ENCODE results near the gene EID2.

GRCh38 chr19:39520541-39521484 is 19.1 kb downstream of the EID2 start:
- TF ChIP-seq CTCF (IDR thresholded peaks at IDR 0.05) (no peak), POLR2A (IDR thresholded peaks at IDR 0.05) (no peak)

Data from adrenal gland (tissue), 5 donors.